Fibroblast of skin of right quadriceps (primary cell): ENCODE data around the gene SYS1.
"Not testable (repeated sequence)": the region's sequence is repeated elsewhere in the genome, so short reads cannot be mapped to it uniquely, and the experiment has no call there.

Experiments
- DNase-seq: peaks from one replicate; pipeline ENCODE4 v3.0.0-alpha.2; 2013

The SYS1 gene

DNA sequence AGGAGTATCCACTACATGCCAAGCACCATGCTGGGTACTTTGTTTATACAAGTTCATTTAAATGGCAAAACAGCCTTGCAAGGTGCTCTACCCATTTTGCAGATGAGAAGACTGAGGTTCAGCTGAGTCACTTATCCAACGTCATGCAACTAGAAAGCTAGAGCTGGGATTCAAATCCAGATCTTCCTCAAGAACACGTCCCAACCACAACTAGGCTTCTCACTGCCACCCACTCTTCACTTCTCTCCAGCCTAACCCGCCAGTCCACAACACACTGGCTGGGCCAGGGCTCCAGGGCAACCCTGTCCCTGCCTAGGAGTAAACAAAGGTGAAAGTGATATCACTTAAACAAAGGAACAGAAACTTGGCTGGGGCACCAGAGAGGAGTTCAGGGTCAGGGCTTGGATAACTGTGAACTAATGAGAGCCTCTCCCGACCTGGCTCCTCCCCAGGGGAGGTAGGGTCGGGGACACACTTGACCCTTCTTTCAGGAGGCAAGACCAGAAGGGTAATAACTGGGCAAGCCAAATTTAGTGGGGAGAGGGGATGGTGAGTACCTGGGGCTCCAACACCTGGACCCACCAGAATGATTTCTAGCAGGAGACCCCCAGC lies 22.6 kb upstream of the SYS1 start:
- no peak for DNase-seq

DNA sequence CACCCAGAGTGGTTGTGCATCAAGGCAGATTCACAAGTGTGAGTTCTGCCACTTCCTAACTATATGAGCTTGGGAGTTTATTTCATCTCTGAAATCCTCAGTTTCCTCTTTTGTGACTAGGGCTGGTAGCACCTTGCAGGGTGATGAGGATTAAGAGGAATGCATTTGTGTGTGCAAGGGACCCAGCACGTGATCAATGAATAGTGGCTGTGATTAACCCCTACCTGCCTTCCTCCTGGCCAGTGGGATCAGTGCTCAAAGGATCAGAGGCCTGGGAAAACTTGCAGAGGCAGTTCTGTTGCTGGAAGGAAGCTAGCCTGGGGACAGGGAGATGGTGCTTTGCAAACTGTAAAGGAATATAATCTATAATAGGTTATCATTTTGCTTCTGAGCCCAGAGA lies 22.0 kb upstream of the SYS1 start:
- DNase-seq: no peak

- DNase-seq: no peak
Observed at GRCh38 chr20:45341579-45341938, 21.4 kb upstream of the SYS1 start.

DNA sequence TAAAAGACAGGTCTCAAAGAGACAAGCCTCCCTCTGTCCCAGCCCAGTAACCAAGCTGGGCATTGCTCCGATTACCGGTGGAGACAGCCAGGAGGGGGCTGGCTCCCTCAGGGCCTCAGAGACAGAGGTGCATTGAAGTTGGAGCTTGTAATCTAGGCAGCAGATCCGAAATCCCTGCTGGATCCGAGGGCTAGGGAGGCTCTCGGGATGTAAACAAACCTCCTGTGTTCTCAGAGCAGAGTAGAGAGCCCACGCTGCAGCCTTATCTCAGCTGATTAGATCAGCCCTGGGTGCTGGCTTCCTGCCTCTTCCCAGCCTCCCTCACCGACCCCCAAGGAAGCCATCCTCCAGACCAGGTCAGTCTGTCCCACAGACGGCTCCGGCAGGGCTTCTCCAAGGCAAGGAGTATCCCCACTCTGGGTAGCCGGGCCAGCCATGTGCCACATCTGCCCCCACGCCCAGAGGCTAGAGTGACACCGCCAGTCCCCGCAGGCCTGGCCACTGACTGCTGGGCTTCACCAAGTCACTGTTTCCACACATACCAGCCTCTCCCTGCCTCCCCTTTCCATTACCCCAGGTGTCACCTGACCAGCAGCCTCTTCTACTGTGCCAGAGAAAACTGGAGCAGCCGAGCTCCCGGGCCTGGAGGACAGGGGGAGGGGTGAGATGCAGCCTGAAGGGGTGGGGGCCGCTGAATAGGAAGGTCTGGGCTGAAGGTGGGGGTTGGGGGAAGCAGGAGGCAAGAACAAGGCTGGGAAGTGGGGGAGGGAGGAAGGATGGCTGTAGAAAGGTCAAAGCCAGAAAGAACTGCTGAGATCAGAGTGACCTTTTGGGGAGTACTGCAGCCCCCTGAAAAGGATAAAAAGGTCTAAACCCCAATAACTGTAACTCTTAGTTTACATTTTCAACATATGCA lies 20.8 kb upstream of the SYS1 start:
- no peak for DNase-seq

DNA sequence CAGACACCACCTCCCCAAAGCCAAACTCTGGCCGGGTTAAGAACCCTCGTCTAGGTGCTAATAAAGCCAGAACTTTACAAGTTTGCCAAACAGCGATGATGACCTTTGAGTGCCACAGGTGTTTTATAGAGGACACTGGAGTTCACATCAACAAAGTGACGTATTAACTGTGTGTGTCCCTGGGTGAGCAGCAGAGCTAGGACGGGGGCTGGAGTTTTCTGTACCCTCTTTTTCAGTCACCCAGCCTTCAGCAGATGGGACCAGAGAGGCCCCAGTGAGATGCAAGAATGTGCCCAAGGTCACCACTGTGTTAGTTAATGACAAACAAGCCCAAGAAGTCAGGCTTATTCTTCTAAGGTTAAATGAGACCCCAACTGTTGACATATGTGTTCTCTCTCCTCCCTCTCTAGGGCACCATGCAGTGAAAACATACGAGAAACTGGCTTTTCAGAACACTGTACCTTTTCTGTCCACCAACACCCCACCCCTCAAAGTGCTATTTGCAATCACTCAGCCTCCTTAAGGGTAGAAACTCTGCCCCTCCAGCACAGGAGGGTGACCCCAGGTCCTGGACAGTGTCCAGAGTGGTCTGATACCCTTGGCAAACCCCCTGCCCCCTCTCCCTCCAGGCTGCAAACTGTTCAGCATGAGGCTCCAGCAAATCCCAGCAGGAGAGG lies 20.0 kb upstream of the SYS1 start:
- no peak for DNase-seq

DNA sequence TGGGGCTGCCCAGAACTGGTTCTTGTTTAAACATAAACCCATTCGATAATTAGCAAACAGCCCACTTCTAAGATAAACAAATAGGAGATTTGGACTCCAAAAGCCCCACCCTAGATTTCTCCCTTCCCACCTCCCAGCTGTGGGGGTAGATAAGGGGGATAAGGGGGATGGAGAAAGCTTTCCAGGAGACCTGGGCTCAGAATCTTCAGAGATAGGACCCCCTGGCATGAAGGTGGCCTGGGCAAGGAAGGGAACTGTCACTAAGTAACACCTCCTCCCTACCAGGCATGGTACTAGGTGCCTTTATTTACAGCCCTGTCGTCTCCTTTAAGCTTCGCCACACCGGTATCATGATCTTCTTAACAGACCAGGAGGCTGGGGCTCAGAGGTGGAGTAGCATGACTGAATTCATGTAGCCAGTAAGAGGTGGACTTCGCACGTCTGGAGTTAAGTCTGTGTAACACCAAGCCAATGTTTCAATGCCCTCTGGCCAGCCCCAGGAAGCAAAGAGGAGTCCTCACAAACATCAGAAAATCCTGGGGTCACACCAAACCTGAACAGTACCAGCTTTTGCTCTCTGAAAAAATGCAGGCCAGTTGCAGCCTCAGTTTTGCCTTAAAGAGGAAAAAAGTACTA lies 19.3 kb upstream of the SYS1 start:
- DNase-seq: no peak

DNA sequence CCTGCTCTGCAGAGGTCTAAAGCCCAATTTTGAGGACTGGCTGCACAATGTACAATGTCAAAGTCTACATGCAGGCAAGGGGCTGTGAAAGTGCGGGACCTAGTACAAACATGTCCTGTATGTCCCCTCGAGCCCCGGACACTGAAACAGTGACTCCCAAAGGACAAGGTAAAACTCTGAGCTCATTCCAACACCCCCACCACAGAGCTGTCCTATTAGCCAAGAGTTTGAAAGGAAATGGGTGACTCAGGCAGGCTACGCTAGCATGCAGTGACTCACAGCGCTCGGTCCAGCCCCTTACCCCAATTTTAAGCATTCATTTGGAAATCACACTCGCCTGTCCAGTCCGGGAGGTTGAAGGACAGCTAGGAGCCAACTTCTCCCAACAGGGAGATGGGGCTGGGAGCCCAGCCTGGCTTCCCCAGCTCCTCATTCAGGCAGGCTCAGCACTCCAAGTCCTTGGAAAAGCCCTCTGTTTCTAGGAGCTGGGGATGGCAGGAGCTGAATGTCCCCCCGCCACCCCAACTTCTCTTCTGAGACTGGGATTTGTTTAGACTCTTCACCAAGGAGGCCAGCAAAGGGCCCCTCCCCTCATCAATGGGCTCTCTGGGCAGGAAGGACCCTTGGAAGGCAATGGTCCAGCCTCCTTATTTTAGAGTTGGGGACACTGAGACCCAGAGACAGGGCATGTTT lies 18.6 kb upstream of the SYS1 start:
- peak; percentile 89 for DNase-seq

GRCh38 chr20:45345104-45345936 lies 17.6 kb upstream of the SYS1 start:
- DNase-seq: no peak

GRCh38 chr20:45346291-45346718 lies 16.7 kb upstream of the SYS1 start:
- DNase-seq: no peak

DNA sequence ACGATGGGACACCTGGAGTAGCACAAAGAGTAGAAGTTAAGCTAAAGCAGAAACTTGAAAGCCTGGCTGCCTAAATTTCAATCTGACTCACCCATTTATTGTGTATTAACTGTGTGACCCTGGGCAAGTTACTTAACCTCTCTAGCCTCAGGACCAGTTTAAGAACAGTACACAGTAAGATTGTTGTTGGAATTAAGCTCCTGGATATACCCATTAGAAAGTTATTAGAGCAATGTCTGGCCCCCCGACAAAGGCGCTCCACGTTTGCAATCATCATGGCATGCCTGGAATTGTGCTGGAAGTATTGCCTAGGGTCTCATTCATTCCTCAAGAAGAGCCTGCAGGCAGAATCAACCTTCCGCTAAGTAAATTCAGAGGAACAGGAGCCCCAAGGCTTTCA lies 16.1 kb upstream of the SYS1 start:
- DNase-seq: no peak

DNA sequence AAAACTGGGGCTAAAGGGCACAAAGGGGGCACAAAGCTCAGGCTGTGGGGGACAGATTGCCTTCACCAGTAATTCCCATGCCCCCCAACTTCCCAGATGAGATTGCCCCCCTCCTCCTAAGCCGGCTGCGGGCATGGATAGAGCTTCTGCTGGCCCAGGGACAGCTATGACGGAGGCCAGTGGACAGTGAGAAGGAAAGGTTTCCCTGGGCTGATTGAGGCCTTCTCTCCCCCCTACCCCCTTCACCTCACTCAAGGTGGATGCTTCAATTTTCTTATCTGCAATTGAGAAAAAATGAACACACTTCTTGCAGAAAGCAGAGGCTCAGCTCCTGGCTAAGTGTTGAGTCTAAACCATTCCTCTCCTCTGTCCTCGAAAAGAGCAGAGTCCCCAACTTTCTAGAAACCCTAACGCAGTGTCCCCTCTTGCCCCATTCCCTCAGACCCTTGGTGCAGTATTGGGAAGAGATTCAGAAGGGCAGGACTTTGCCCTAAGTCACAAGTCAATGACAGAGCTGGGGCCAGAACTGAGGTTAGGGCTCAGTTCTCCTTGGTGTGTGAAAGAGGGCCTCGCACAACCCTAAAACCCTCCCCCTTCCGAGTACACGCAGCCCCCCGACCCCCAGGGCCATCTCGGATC lies 15.5 kb upstream of the SYS1 start:
- no peak for DNase-seq

DNA sequence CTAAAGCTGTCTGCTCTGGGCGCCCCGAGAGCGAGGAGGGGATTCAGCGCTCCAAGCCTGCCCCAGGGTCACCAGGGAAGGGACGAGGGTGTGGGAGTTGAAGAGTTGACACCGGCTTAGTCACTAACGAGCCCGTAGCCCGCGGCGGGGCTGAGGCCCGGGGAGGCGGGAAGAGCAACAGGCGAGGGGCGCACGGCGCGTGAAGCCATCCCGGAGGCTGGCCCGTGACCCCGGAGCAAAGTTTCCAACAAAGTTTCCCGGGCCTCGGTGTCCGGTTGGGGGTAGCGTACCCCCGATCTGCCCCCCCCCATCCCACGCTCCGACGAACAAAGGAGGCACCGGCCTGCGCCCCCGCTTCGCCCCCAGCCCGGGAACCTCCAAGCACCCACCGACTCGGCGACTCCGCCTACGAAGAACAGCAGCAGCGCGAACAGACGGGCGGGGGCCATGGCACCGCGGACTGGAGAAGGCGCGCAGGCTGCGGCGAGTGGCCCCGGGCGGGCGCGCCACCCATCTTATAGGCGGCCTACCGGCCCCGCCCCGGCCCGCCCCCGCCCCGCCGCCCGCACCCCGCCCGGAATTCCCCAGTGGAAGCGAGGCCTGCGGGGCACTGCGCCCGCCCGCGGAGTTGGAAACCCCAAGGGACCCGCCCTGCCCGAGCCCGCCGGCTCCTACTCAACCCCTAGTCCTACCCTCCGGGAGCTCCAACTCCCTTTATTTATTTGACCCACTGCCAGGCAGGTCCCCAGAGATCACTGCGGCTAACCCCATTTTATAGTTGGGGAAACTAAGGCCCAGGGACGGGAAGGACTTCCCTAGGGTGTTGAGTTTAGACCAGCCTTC lies 14.8 kb upstream of the SYS1 start, which contains the start of gene SDC4:
Gene SDC4 (minus strand): TSS at position 489 of the 843 bp plus-strand sequence. CDS start 40 bp downstream, at position 449.
- peak; percentile 64 for DNase-seq

DNA sequence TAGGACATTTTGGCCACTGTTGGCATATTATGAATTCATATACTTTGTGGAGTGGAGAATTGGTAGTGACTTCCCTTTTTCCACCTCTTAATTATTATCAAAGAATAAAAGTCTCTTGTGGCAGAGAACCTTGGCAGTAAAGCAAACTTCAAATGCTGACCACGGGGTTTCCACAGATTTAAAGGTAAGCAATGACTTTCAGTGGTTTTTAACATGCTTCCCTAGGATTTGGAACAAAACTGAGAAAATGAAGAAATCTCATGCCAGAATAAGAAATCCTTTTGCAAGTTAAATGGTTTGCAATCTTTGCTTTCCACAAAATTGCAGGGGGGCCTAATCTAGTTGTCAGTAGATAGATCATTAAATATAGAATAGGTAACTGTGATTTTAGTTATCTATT lies 12.7 kb upstream of the SYS1 start:
- DNase-seq: no peak

DNA sequence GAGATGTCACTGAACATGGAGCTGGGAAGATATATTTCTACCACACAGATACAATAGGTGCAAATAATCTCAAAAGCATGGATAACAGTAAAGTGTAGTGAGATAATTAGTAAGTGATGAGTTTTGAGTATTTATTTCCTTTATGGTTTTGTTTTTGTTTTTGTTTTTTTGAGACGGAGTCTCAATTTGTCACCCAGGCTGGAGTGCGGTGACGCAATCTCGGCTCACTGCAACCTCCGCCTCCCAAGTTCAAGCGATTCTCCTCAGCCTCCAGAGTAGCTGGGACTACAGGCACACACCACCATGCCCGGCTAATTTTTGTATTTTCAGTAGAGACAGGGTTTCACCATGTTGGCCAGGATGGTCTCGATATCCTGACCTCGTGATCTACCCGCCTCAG lies 12.2 kb upstream of the SYS1 start:
- not testable (repeated sequence) for DNase-seq

DNA sequence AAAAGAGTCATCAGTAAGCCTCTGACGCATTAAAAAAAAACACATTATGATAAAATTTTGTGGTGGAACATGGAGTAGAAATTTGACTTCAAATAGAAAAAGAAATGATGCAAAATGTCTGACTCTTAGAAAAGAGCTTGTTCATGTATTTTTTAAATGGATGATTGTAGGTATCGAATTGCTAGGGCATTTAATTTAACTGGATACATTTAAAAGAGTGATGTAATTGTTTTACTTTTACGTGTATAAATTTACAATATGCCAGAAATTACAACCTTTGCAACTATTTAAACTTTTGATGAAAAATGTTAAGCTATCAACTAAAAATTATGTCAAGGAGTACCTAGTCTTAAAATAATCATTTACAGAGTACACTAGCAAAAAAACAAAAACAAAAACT lies 10.2 kb upstream of the SYS1 start:
- DNase-seq: no peak

DNA sequence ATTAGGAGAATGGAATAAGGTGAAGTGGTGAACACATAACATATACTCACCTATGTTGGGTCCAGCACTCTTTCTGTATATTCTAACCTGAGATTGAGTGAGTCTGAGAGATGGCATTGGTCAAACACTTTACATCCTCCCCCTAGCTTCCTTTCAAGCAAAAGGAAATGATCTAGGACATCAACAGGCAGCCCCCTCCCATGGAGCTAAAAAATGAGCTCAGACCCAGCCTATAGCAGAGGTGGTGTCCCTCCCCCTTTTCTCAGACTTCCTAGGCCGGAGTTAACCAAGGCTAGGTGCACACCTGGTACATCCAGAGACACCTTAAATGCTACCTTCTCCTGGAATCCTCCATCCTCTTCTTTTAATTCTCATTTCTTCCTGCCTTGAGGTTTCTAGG lies 9.2 kb upstream of the SYS1 start:
- DNase-seq: no peak

DNA sequence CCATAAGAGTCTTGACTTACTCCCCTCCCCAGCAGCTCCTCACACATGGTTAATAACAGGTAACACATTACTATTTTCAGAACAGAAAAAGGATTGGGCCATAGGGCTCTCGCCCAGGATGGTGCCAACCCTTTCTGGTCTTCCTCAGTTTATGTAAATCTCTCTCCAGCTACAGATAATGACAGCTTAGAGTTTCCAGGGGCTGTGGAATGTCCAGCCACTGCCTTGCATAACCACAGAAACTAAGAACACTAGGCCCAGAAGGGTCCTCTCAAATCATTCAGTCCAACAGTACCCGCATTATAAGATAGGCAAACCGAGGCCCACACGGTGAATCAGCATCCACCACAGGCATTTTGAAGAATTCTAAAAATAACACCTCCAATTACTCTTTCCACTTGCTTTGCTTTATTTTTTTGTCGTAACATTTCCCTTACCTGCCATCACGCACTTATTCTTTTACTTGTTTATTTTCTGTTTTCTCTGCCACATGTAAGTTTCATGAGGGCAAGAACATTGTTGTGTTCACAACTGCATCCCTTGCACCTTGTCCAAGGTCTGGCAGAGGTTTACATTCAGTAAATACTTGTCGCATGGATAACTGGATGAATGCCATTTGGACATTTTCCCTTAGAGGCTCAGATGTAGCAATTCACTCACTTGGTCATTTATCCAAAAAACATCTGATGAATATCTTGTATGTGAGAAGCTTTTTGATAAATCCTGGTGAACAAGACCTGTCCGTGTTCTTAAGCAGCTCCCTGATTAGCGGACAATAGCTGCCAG lies 8.3 kb upstream of the SYS1 start:
- peak; percentile 58 for DNase-seq

- peak; percentile 56 for DNase-seq
Observed at GRCh38 chr20:45355209-45356084, 7.5 kb upstream of the SYS1 start.
